ENCODE measurements around the gene ZIC4.

- peak; percentile 35 for TF ChIP-seq YY1 (IDR thresholded peaks at IDR 0.05; ENCODE audit: insufficient read depth, insufficient read length)
- TF ChIP-seq ZNF274 (IDR thresholded peaks at IDR 0.05; ENCODE audit: low read depth, low read length): no peak
- TF ChIP-seq SUZ12 (IDR thresholded peaks at IDR 0.05; ENCODE audit: extremely low read depth, insufficient read depth, insufficient read length): peak; percentile 32
Observed at GRCh38 chr3:147410526-147411237, 4.3 kb upstream of the ZIC4 start.

Data from NT2/D1 (cell line).